Hepatocyte (in vitro differentiated cells): ENCODE measurements around the gene CEP128. TPM values are rescaled to one million over a fixed set of nuclear protein-coding genes. Genes with fewer than 3 reads are reported as not detected.

ENCODE experiments used
- DNase-seq: peaks from one replicate; pipeline ENCODE4 v3.0.0-alpha.2; 2016; ENCODE audit warnings: low spot score
- H2AFZ ChIP-seq: fragments of 200-600 bp; sonication (generic); 2 replicates; pipeline ENCODE4 v1.6.0; 2016; ENCODE audit warnings: antibody characterized with exemption, mild to moderate bottlenecking
- H3K27ac ChIP-seq: fragments of 200-600 bp; sonication (generic); 2 replicates; pipeline ENCODE4 v1.5.1; 2016; ENCODE audit warnings: mild to moderate bottlenecking
- H3K27me3 ChIP-seq: fragments of 200-600 bp; sonication (generic); 2 replicates; pipeline ENCODE4 v1.6.1; 2016
- H3K36me3 ChIP-seq: fragments of 200-600 bp; sonication (generic); replicated peaks from 2 replicates; pipeline ENCODE4 v1.5.1; 2016; ENCODE audit warnings: low read depth; ENCODE audit not compliant: insufficient read depth
- H3K4me1 ChIP-seq: fragments of 200-600 bp; sonication (generic); 2 replicates; pipeline ENCODE4 v1.5.1; 2016; ENCODE audit warnings: mild to moderate bottlenecking, moderate library complexity; ENCODE audit not compliant: insufficient read depth
- H3K4me2 ChIP-seq: fragments of 200-600 bp; sonication (generic); 2 replicates; pipeline ENCODE4 v1.6.0; 2016
- H3K4me3 ChIP-seq: fragments of 200-600 bp; sonication (generic); 2 replicates; pipeline ENCODE4 v1.5.1; 2016; ENCODE audit warnings: mild to moderate bottlenecking
- H3K79me2 ChIP-seq: fragments of 200-600 bp; sonication (generic); 2 replicates; pipeline ENCODE4 v1.6.0; 2017; ENCODE audit warnings: mild to moderate bottlenecking
- H3K9me2 ChIP-seq: fragments of 200-600 bp; sonication (generic); replicated peaks from 2 replicates; pipeline ENCODE4 v1.6.0; 2017; ENCODE audit warnings: mild to moderate bottlenecking; ENCODE audit not compliant: insufficient read depth
- H3K9me3 ChIP-seq: fragments of 200-600 bp; sonication (generic); 2 replicates; pipeline ENCODE4 v1.5.1; 2016; ENCODE audit warnings: low read depth, mild to moderate bottlenecking
- H4K20me1 ChIP-seq: fragments of 200-600 bp; sonication (generic); 2 replicates; pipeline ENCODE4 v1.6.0; 2016; ENCODE audit warnings: mild to moderate bottlenecking; ENCODE audit not compliant: insufficient read depth, poor library complexity, severe bottlenecking
- CTCF ChIP-seq: fragments of 200-600 bp; sonication (generic); IDR thresholded peaks from 2 replicates; pipeline ENCODE4 v1.5.1; 2016; ENCODE audit warnings: antibody characterized with exemption, mild to moderate bottlenecking; ENCODE audit not compliant: poor library complexity
- EZH2 ChIP-seq: fragments of 200-600 bp; sonication (generic); IDR thresholded peaks from 2 replicates; pipeline ENCODE4 v1.6.1; 2016; ENCODE audit warnings: antibody characterized with exemption, mild to moderate bottlenecking, borderline replicate concordance
- EZH2phosphoT487 ChIP-seq: fragments of 200-600 bp; sonication (generic); IDR thresholded peaks from one replicate; pipeline ENCODE4 v1.6.1; 2018; ENCODE audit warnings: antibody characterized with exemption, mild to moderate bottlenecking, low read depth, moderate library complexity; ENCODE audit not compliant: unreplicated experiment, severe bottlenecking
- WGBS: methylation state at CpG from one replicate; pipeline ENCODE4 v1.1.6; 2016; ENCODE audit warnings: low lambda C conversion rate; ENCODE audit errors: missing lambda C conversion rate; 5-methylcytosine and 5-hydroxymethylcytosine counted together
- polyA plus RNA-seq: library from polyadenylated mRNA; unstranded; fragments of >200 nt; fragmentation: Nextera tagmentation; extraction: Ambion mirVana; gene quantifications from 2 replicates; pipeline ENCODE4 v1.2.1, GENCODE V29; 2016
- total RNA-seq: library from RNA; depleted of rRNA; stranded (reverse); fragments of >200 nt; gene quantifications from 2 replicates; pipeline ENCODE4 v1.2.3, GENCODE V29; 2014

CEP128 gene
- total and polyA plus RNA-seq, 2 experiments from 2014 or later, result 1.4 to 3.6 TPM

DNA sequence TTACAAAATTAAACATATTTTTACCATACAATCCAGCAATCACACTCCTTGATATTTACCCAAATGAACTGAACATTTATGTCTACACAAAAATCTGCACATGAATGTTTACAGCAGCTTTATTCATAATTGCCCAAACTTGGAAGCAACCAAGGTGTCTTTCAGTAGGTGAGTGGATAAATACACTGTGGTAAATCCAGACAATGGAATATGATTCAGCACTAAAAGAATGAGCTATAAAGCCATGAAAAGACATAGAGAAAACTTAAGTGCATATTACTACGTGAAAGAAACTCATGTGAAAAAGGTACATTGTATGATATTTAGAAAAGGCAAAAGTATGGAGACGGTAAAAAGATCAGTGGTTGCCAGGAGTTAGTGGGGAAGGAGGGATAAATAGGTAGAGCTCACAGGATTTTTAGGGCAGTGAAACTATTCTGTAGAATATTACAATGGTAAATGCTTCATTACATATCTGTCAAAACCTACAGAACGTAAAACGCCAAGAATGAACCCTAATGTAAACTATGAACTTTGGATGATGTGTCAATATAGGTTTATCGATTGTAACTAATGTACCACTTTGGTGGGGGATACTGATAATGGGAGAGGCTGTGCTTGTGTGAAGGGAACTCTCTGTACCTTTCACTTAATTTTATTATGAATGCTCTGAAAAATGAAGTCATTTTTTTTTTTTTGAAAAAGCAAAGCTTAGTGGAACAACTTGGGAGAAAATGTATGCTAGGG is 295.7 kb downstream of the CEP128 start:
- DNase-seq, result no peak
- H3K27ac ChIP-seq, result no peak overlapping the region
- 90% methylated on average over 5 of the region's 5 CpGs for WGBS

DNA sequence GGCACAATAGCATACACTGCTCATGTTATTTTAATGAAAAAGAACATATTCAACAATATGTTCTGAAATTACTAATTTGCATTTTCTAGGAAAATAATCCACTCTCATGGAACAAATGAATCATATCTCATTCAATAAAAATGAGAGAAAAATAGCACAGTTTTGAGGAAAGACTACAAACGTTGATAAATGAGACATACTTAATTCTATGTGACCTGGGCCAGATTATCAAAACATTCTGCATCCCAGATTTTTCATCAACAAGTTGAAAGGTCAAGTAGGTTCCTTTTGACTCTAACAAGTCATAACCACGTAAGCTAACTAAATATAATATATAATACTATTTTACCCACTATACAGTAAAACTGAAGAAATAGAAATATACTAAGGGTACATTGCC is 296.7 kb downstream of the CEP128 start:
- no peaks in the 10 kb centered on the region for H3K27me3 ChIP-seq
- DNase-seq, result no peak
- H3K4me1 ChIP-seq, result no peaks in the 10 kb centered on the region
- no peaks in the 10 kb centered on the region for H3K79me2 ChIP-seq
- TF ChIP-seq EZH2phosphoT487, result no peak
- no peak for TF ChIP-seq EZH2
- TF ChIP-seq CTCF, result no peak
- H3K9me3 ChIP-seq, result no peaks in the 10 kb centered on the region
- no peak overlapping the region for H3K4me2 ChIP-seq
- no peaks in the 10 kb centered on the region for H4K20me1 ChIP-seq
- H3K9me2 ChIP-seq, result no peaks in the 10 kb centered on the region
- no peak overlapping the region for H3K4me3 ChIP-seq
- H2AFZ ChIP-seq, result no peak overlapping the region
- H3K36me3 ChIP-seq, result no peaks in the 10 kb centered on the region
- H3K27ac ChIP-seq, result no peak overlapping the region
- 93% methylated on average over 2 of the region's 2 CpGs for WGBS

More for the DNA sequence above, 295.7 kb downstream of the CEP128 start:
- H3K79me2 ChIP-seq, result no peaks in the 10 kb centered on the region
- no peaks in the 10 kb centered on the region for H3K36me3 ChIP-seq
- H3K27me3 ChIP-seq, result no peaks in the 10 kb centered on the region
- H4K20me1 ChIP-seq, result no peaks in the 10 kb centered on the region
- H3K4me1 ChIP-seq, result no peaks in the 10 kb centered on the region
- H3K9me3 ChIP-seq, result no peaks in the 10 kb centered on the region
- no peak overlapping the region for H3K4me2 ChIP-seq
- TF ChIP-seq EZH2phosphoT487 (no peak), EZH2 (no peak), CTCF (no peak)
- no peak overlapping the region for H3K4me3 ChIP-seq
- no peak overlapping the region for H2AFZ ChIP-seq
- H3K9me2 ChIP-seq, result no peaks in the 10 kb centered on the region

- Histone ChIP-seq H4K20me1 (no peaks in the 10 kb centered on the region), H2AFZ (no peak overlapping the region), H3K9me3 (no peaks in the 10 kb centered on the region), H3K4me3 (no peak overlapping the region), H3K36me3 (no peaks in the 10 kb centered on the region), H3K9me2 (no peaks in the 10 kb centered on the region), H3K79me2 (no peaks in the 10 kb centered on the region), H3K27ac (no peak overlapping the region), H3K4me2 (no peak overlapping the region), H3K27me3 (no peaks in the 10 kb centered on the region), H3K4me1 (no peaks in the 10 kb centered on the region)
- 86% methylated on average over 6 of the region's 6 CpGs for WGBS
- no peak for TF ChIP-seq EZH2
- no peak for TF ChIP-seq CTCF
- no peak for TF ChIP-seq EZH2phosphoT487
- no peak for DNase-seq
Measured at GRCh38 chr14:80638620-80639515, 302.7 kb downstream of the CEP128 start.
